Thoracic aorta (tissue), 2 donors: ENCODE measurements around the gene COPS3. TPM values are rescaled to one million over a fixed set of nuclear protein-coding genes. Genes with fewer than 3 reads are reported as not detected.

Source experiments
- ATAC-seq: fragments of 150-250 bp; one replicate; pipeline ENCODE4 v1.8.0; 2017; ENCODE audit warnings: low read depth; ENCODE audit not compliant: insufficient number of reproducible peaks, low FRiP score
- DNase-seq: peaks from one replicate; pipeline ENCODE4 v3.0.0-alpha.2; 2020; ENCODE audit warnings: low spot score
- H3K27ac ChIP-seq, 2 donors: fragments of 200-600 bp; sonication (generic); 1 replicate in 1 of 2; 2 replicates in 1 of 2; pipeline ENCODE4 v1.5.1; 2016; ENCODE audit warnings: mild to moderate bottlenecking in 2 of 2, moderate library complexity in 2 of 2
- H3K27me3 ChIP-seq: fragments of 200-600 bp; sonication (generic); replicated peaks from 2 replicates; pipeline ENCODE4 v1.6.0; 2016; ENCODE audit warnings: mild to moderate bottlenecking; ENCODE audit not compliant: insufficient read depth
- H3K36me3 ChIP-seq: fragments of 200-600 bp; sonication (generic); one replicate; pipeline ENCODE4 v1.5.1; 2016
- H3K4me1 ChIP-seq, 2 donors: fragments of 200-600 bp; sonication (generic); 1 replicate in 1 of 2; 2 replicates in 1 of 2; pipeline versions ENCODE4 v1.5.1 to v1.6.0; 2016; ENCODE audit warnings: low read depth in 2 of 2, mild to moderate bottlenecking in 1 of 2; ENCODE audit not compliant: control insufficient read depth in 1 of 2
- H3K4me3 ChIP-seq: fragments of 200-600 bp; sonication (generic); 2 replicates; pipeline ENCODE4 v1.5.1; 2016; ENCODE audit warnings: mild to moderate bottlenecking
- H3K9me3 ChIP-seq: fragments of 200-600 bp; sonication (generic); 2 replicates; pipeline ENCODE4 v1.5.1; 2016
- CTCF ChIP-seq: fragments of 200-600 bp; sonication (generic); IDR thresholded peaks from one replicate; pipeline ENCODE4 v1.5.1; 2019; ENCODE audit warnings: antibody characterized with exemption
- total RNA-seq, 2 donors: library from RNA; depleted of rRNA; stranded (reverse); fragments of >200 nt; gene quantifications; one replicate each; pipeline versions ENCODE4 v1.1.0 to v1.2.3, GENCODE V29; 2016

The COPS3 gene
- total RNA-seq, 2 donors from 2014 or later = 45.4 to 49.8 TPM

- Histone ChIP-seq H3K4me3 (no peak overlapping the region), H3K27me3 (no peaks in the 10 kb centered on the region), H3K9me3 (no peaks in the 10 kb centered on the region), H3K4me1 (peaks cover 0 to 14% of the 10 kb centered on the region in 2 donors), H3K36me3 (peaks cover 79% of the 10 kb centered on the region), H3K27ac (no peak overlapping the region)
- ATAC-seq = no peak
- DNase-seq = no peak
- TF ChIP-seq CTCF = no peak
These were observed 52.3 kb downstream of the COPS3 start for GRCh38 chr17:17228521-17229279.

GRCh38 chr17:17227608-17228520 lies 53.2 kb downstream of the COPS3 start:
- ATAC-seq (no peak), DNase-seq (no peak)
- peaks cover 0 to 14% of the 10 kb centered on the region in 2 donors for H3K4me1 ChIP-seq
- H3K4me3 ChIP-seq = no peak overlapping the region
- no peak overlapping the region for H3K27ac ChIP-seq
- H3K9me3 ChIP-seq = no peaks in the 10 kb centered on the region
- no peaks in the 10 kb centered on the region for H3K27me3 ChIP-seq
- no peak for TF ChIP-seq CTCF
- H3K36me3 ChIP-seq = peaks cover 87% of the 10 kb centered on the region

GRCh38 chr17:17226451-17227265 lies 54.4 kb downstream of the COPS3 start:
- H3K27me3 ChIP-seq = no peaks in the 10 kb centered on the region
- no peak for TF ChIP-seq CTCF
- ATAC-seq (no peak), DNase-seq (no peak)
- H3K9me3 ChIP-seq = no peaks in the 10 kb centered on the region
- peaks cover 0 to 14% of the 10 kb centered on the region in 2 donors for H3K4me1 ChIP-seq
- H3K36me3 ChIP-seq = peaks cover 92% of the 10 kb centered on the region
- H3K4me3 ChIP-seq = no peak overlapping the region
- H3K27ac ChIP-seq = no peak overlapping the region

GRCh38 chr17:17225901-17226300 lies 55.1 kb downstream of the COPS3 start:
- ATAC-seq (no peak), DNase-seq (no peak)
- Histone ChIP-seq H3K9me3 (no peaks in the 10 kb centered on the region), H3K36me3 (peaks cover 86% of the 10 kb centered on the region), H3K27me3 (no peaks in the 10 kb centered on the region), H3K27ac (no peak overlapping the region), H3K4me3 (no peak overlapping the region), H3K4me1 (peaks cover 0 to 14% of the 10 kb centered on the region in 2 donors)
- TF ChIP-seq CTCF = no peak
